Activated T-helper 17 cell treated with anti-CD3 and anti-CD28 coated beads, Interleukin-2, amount 50 U/mL, for 72 hours (primary cell): Measurements from ENCODE around the gene SBF1. TPM values are rescaled to one million over a fixed set of nuclear protein-coding genes. Genes with fewer than 3 reads are reported as not detected.

Experiments used
- ATAC-seq: fragments of 150-1000 bp; cut with Tn5 transposase; replicated peaks from 2 replicates; pipeline ENCODE4 v1.10.0; 2021; ENCODE audit warnings: mild to moderate bottlenecking, moderate library complexity
- H3K27ac Mint-ChIP-seq: one replicate; pipeline ENCODE4 v1.8.0; 2022; ENCODE audit warnings: mixed read lengths
- H3K27me3 Mint-ChIP-seq: one replicate; pipeline ENCODE4 v1.8.0; 2022; ENCODE audit warnings: mixed read lengths
- H3K36me3 Mint-ChIP-seq: one replicate; pipeline ENCODE4 v1.8.0; 2022; ENCODE audit warnings: low read depth, mild to moderate bottlenecking, mixed read lengths
- H3K4me1 Mint-ChIP-seq: one replicate; pipeline ENCODE4 v1.8.0; 2022; ENCODE audit warnings: mixed read lengths
- H3K4me3 Mint-ChIP-seq: one replicate; pipeline ENCODE4 v1.8.0; 2022; ENCODE audit warnings: mild to moderate bottlenecking, mixed read lengths
- H3K9me3 Mint-ChIP-seq: one replicate; pipeline ENCODE4 v1.8.0; 2022; ENCODE audit warnings: mixed read lengths
- total RNA-seq, 2 donors: library from RNA; stranded (reverse); gene quantifications; one replicate each; pipeline ENCODE4 v1.2.3, GENCODE V29; 2022

SBF1 gene
- total RNA-seq, 2 donors from 2014 or later: 84.2 to 126 TPM

- peaks cover 21% of the 10 kb centered on the region for H3K4me1 Mint-ChIP-seq
- H3K9me3 Mint-ChIP-seq: no peaks in the 10 kb centered on the region
- H3K27me3 Mint-ChIP-seq: no peaks in the 10 kb centered on the region
- no peak overlapping the region for H3K4me3 Mint-ChIP-seq
- ATAC-seq: no peak
- H3K27ac Mint-ChIP-seq: no peak overlapping the region
- H3K36me3 Mint-ChIP-seq: peaks cover 77% of the 10 kb centered on the region
These were observed 38.3 kb upstream of the SBF1 start for GRCh38 chr22:50513175-50513574.

GRCh38 chr22:50508897-50509296, 34.1 kb upstream of the SBF1 start:
- peaks cover 14% of the 10 kb centered on the region for H3K4me1 Mint-ChIP-seq
- H3K9me3 Mint-ChIP-seq: no peaks in the 10 kb centered on the region
- peak overlapping the region; percentile 94 for H3K27ac Mint-ChIP-seq
- ATAC-seq: no peak
- no peaks in the 10 kb centered on the region for H3K27me3 Mint-ChIP-seq
- peak overlapping the region; percentile 99 for H3K4me3 Mint-ChIP-seq
- peaks cover 54% of the 10 kb centered on the region for H3K36me3 Mint-ChIP-seq

GRCh38 chr22:50507991-50508884, 33.4 kb upstream of the SBF1 start, which contains the start of gene NCAPH2:
Gene NCAPH2 (plus strand): TSS chr22:50508224. CDS start chr22:50508338, 114 bp downstream.
- peak within 1 kb of the TSS; percentile 99 for H3K4me3 Mint-ChIP-seq
- peaks cover 14% of the 10 kb centered on the region for H3K4me1 Mint-ChIP-seq
- ATAC-seq: peak; percentile 79
- peaks cover 49% of the 10 kb centered on the region for H3K36me3 Mint-ChIP-seq
- H3K9me3 Mint-ChIP-seq: no peaks in the 10 kb centered on the region
- H3K27me3 Mint-ChIP-seq: no peaks in the 10 kb centered on the region
- peak within 1 kb of the TSS; percentile 94 for H3K27ac Mint-ChIP-seq

DNA sequence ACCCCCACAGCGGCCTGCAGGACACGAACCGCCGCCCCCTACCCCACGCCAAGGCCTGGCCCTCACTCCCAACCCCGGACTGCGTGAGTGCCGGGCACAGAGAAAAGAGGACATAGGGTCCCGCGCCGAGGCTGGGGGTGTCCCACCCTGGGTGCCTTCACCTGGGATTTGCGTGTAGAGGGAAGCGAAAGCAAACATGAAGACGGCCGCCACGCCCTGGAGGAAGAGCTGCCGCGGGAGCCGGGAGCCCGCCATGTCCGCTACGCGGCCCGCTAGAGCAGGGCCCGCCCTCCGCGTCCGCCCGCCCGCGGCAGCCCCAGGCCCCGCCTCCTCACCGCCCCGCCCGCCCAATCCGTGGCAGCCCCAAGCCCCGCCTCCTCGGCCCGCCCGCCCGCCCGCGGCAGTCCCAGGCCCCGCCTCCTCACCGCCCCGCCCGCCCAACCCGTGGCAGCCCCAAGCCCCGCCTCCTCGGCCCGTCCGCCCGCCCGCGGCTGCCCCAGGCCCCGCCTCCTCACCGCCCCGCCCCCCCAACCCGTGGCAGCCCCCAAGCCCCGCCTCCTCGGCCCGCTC, 32.7 kb upstream of the SBF1 start, which contains the start of gene LMF2:
TSS of gene LMF2 (minus strand) at position 282 of the 570 bp plus-strand sequence. CDS start at position 255, 27 bp downstream.
- Mint-ChIP-seq H3K4me3 (peak within 1 kb of the TSS; percentile 99), H3K27me3 (no peaks in the 10 kb centered on the region), H3K27ac (peak within 1 kb of the TSS; percentile 94), H3K36me3 (peaks cover 44% of the 10 kb centered on the region), H3K9me3 (no peaks in the 10 kb centered on the region), H3K4me1 (peaks cover 14% of the 10 kb centered on the region)
- ATAC-seq: peak; percentile 84

GRCh38 chr22:50506611-50507420, 32.0 kb upstream of the SBF1 start:
- no peak for ATAC-seq
- Mint-ChIP-seq H3K4me3 (peak overlapping the region; percentile 91), H3K27me3 (no peaks in the 10 kb centered on the region), H3K36me3 (peaks cover 37% of the 10 kb centered on the region), H3K9me3 (no peaks in the 10 kb centered on the region), H3K4me1 (peaks cover 11% of the 10 kb centered on the region), H3K27ac (peak overlapping the region; percentile 87)

DNA sequence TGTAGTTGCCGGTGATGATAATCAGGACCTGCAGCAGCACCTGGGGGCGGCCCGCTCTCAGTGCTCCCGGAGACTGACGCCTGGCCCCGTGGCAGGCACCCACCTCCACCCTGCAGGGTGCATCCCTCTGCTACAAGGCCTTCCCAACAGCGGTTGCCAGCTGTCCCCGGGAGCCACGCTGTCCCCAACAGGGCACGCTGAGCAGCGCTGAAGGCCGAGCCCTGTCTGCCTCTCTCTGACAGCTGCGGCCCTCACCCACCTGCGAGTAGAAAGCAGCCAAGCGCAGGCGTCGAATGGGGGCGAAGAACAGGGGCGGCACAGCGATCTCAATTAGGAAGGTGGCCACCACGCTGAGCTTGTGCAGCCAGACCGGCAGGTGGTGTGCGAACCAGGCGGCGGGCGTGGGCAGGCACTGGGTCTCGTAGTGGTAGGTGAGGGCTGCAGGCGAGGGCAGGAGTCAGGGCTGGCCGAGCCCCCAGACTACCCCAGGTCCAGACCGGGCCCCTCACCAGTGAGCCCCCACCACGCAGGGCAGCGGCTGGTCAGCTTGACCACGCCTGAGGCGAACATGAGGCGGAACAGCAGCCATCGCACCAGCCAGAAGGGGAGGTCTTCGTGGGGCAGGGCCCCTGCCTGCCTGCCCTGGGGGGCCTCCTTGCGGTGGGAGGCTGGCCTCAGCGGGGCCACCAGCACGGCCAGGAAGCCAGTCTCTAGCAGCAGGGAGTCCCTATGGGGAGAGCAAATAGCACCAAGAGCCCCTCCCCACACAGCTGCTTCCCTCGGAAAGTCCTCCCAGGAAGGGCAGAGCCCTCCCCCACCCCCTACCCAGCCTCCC, 31.2 kb upstream of the SBF1 start:
- ATAC-seq: no peak
- H3K27me3 Mint-ChIP-seq: no peaks in the 10 kb centered on the region
- no peaks in the 10 kb centered on the region for H3K9me3 Mint-ChIP-seq
- H3K36me3 Mint-ChIP-seq: peaks cover 31% of the 10 kb centered on the region
- H3K27ac Mint-ChIP-seq: no peak overlapping the region
- peak overlapping the region; percentile 91 for H3K4me3 Mint-ChIP-seq
- peaks cover 11% of the 10 kb centered on the region for H3K4me1 Mint-ChIP-seq

DNA sequence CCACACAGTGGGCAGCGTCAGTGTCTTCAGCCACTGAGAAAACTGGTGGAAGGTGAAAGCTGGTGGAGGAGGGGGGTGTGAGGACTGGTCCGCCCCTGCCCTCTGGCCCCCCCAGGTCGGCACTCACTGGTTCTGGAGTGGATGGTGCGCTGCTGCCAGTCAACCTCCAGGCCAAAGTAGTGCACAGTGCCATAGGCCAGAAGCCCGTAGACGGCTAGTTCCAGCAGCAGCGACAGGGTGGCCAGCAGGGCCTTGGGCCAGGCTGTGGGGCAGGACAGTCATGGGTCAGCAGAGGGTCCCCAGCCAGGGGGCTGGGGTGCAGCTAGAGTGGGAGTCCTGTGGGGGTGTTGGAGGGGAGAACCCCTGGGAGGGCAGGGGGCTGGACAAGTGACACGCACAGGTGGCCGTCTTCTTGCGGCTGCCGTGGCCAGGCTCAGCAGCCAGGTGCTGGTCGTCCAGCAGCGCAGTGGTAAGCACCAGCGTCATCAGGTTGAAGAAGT, 30.5 kb upstream of the SBF1 start:
- H3K27ac Mint-ChIP-seq: no peak overlapping the region
- peaks cover 31% of the 10 kb centered on the region for H3K36me3 Mint-ChIP-seq
- peaks cover 11% of the 10 kb centered on the region for H3K4me1 Mint-ChIP-seq
- no peak for ATAC-seq
- peak overlapping the region; percentile 91 for H3K4me3 Mint-ChIP-seq
- no peaks in the 10 kb centered on the region for H3K9me3 Mint-ChIP-seq
- H3K27me3 Mint-ChIP-seq: no peaks in the 10 kb centered on the region

GRCh38 chr22:50504369-50505211, 29.8 kb upstream of the SBF1 start:
- H3K27me3 Mint-ChIP-seq: no peaks in the 10 kb centered on the region
- H3K27ac Mint-ChIP-seq: no peak overlapping the region
- peaks cover 9% of the 10 kb centered on the region for H3K4me1 Mint-ChIP-seq
- peaks cover 29% of the 10 kb centered on the region for H3K36me3 Mint-ChIP-seq
- no peak for ATAC-seq
- no peaks in the 10 kb centered on the region for H3K9me3 Mint-ChIP-seq
- no peak overlapping the region for H3K4me3 Mint-ChIP-seq

DNA sequence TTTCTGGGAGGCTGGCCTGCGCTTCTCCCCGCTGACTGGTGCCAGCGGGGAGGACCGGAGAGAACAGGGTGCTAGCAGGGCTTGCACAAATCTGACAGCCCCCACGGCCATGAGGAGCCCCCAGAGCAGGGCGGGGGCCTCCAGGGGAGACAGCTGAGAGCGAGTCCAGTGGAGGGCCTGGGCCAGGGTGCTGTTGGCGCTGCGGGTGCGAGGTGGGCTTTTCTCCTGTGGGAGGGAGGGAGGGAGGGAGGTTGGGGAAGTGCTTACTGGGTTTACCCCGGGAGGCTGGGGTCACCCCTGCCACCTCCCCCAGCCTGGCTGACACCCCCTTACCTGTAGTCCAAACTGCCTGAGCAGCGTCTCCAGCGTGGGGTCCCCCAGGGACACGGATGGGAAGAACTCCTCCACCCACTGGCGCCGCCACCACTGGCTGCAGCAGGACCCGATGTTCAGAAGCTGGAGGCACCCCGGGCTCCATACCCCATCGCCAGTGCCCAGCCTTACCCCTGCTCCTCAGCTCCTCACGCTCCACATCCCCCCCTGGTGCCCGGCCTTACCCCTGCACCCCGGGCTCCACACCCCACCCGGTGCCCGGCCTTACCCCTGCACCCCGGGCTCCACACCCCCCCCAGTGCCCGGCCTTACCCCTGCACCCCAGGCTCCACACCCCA, 28.8 kb upstream of the SBF1 start:
- H3K36me3 Mint-ChIP-seq: peaks cover 20% of the 10 kb centered on the region
- no peak overlapping the region for H3K4me3 Mint-ChIP-seq
- ATAC-seq: no peak
- H3K27ac Mint-ChIP-seq: no peak overlapping the region
- no peaks in the 10 kb centered on the region for H3K27me3 Mint-ChIP-seq
- H3K4me1 Mint-ChIP-seq: no peaks in the 10 kb centered on the region
- no peaks in the 10 kb centered on the region for H3K9me3 Mint-ChIP-seq

DNA sequence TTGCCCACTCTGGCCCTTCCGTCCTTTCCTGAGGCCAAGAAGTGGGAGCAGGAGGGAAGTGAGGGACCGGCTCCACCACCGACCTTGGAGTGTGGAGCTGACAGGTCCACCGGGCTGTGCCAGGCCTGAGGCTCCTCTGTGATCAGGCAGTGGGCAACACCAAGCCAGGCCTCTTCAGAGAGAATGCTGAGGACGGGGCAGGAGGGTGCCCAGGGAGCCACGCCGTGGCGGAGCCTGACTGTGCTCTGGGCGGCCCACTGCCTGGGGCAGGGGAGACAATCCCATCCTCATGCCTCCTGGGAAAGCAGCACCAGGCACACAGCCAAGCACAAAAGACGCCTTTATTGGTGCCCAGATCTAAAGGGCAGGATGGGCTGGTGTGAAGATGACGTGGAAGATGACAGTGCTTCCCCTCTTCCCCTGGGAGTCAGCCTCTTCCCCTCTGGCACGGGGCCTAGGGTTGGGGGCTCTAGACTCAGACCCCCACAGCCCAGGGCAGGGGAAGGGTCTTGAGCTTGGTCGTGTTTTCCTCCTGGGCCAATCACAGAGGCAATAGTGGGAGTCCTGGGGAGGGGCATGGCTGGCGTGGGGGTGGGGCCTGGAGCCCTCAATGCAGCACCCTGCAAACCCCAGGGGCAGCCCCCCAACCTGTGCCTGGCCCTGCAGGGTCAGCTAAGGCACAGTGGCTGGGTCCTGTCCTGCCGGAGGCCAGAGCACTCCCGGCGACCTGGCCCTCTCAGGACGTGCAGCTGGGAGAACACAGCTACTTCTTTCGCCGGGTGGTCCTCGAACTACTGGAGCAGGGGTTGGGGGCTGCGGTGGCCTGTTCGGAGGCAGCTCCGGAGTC, 28.0 kb upstream of the SBF1 start:
- no peak overlapping the region for H3K4me3 Mint-ChIP-seq
- H3K27ac Mint-ChIP-seq: no peak overlapping the region
- ATAC-seq: no peak
- no peaks in the 10 kb centered on the region for H3K27me3 Mint-ChIP-seq
- H3K9me3 Mint-ChIP-seq: no peaks in the 10 kb centered on the region
- peaks cover 13% of the 10 kb centered on the region for H3K36me3 Mint-ChIP-seq
- H3K4me1 Mint-ChIP-seq: no peaks in the 10 kb centered on the region

GRCh38 chr22:50502096-50502495, 27.3 kb upstream of the SBF1 start:
- no peaks in the 10 kb centered on the region for H3K9me3 Mint-ChIP-seq
- H3K36me3 Mint-ChIP-seq: peaks cover 9% of the 10 kb centered on the region
- H3K27ac Mint-ChIP-seq: no peak overlapping the region
- H3K4me1 Mint-ChIP-seq: no peaks in the 10 kb centered on the region
- no peak for ATAC-seq
- no peak overlapping the region for H3K4me3 Mint-ChIP-seq
- no peaks in the 10 kb centered on the region for H3K27me3 Mint-ChIP-seq

GRCh38 chr22:50500452-50500851, 25.6 kb upstream of the SBF1 start:
- H3K9me3 Mint-ChIP-seq: no peaks in the 10 kb centered on the region
- H3K27me3 Mint-ChIP-seq: no peaks in the 10 kb centered on the region
- no peaks in the 10 kb centered on the region for H3K4me1 Mint-ChIP-seq
- no peak overlapping the region for H3K27ac Mint-ChIP-seq
- peaks cover 4% of the 10 kb centered on the region for H3K36me3 Mint-ChIP-seq
- no peak for ATAC-seq
- H3K4me3 Mint-ChIP-seq: no peak overlapping the region
